B cell (primary cell): Measurements from ENCODE around the gene TPSB2.

Experiments
- CTCF ChIP-seq: fragments of 200-600 bp; IDR thresholded peaks from one replicate; pipeline ENCODE4 v1.8.0; 2022; ENCODE audit warnings: antibody characterized with exemption, mild to moderate bottlenecking
- EZH2 ChIP-seq: IDR thresholded peaks from 2 replicates; pipeline ENCODE4 v1.6.1; 2012; ENCODE audit warnings: borderline replicate concordance, low read depth, mild to moderate bottlenecking, moderate library complexity, low read length; ENCODE audit not compliant: insufficient read depth, poor library complexity, severe bottlenecking

- no peak for TF ChIP-seq CTCF
- no peak for TF ChIP-seq EZH2
These were observed 47.2 kb upstream of the TPSB2 start for GRCh38 chr16:1277151-1277598.
